Hematopoietic multipotent progenitor cell (in vitro differentiated cells): ENCODE results near the gene SCML1. TPM values are rescaled to one million over a fixed set of nuclear protein-coding genes. Genes with fewer than 3 reads are reported as not detected.
"Not testable (repeated sequence)": the region's sequence is repeated elsewhere in the genome, so short reads cannot be mapped to it uniquely, and the experiment has no call there.

Source experiments
- DNase-seq, 3 donors: peaks; one replicate each; pipeline ENCODE4 v3.0.0-alpha.2; 2011 to 2015; ENCODE audit warnings: low read depth in 2 of 3, low spot score in 2 of 3
- total RNA-seq: library from RNA; depleted of rRNA; stranded (reverse); fragments of >200 nt; gene quantifications from one replicate; pipeline ENCODE4 v1.2.3, GENCODE V29; 2012

The SCML1 gene
- total RNA-seq, 1 donor = 0.27 TPM

GRCh38 chrX:17738737-17739535 lies 1.6 kb downstream of the SCML1 start:
- DNase-seq = no peak

- DNase-seq = no peak
Observed at GRCh38 chrX:17740137-17741122, 3.1 kb downstream of the SCML1 start.

GRCh38 chrX:17741123-17741511 lies 3.8 kb downstream of the SCML1 start:
- DNase-seq = no peak

GRCh38 chrX:17743913-17744312 lies 6.6 kb downstream of the SCML1 start:
- DNase-seq = no peak

- peak in 2 of 3 donors; percentile 9 to 38 for DNase-seq
Observed at GRCh38 chrX:17744896-17745523, 7.7 kb downstream of the SCML1 start.

- no peak for DNase-seq
Observed at GRCh38 chrX:17747692-17748091, 10.4 kb downstream of the SCML1 start.

GRCh38 chrX:17748684-17749083 lies 11.4 kb downstream of the SCML1 start:
- DNase-seq = no peak

GRCh38 chrX:17750436-17750835 lies 13.1 kb downstream of the SCML1 start:
- no peak for DNase-seq

GRCh38 chrX:17758382-17758781 lies 21.1 kb downstream of the SCML1 start:
- DNase-seq = no peak

- no peak for DNase-seq
Observed at GRCh38 chrX:17759990-17760389, 22.7 kb downstream of the SCML1 start.

GRCh38 chrX:17767734-17768133 lies 30.4 kb downstream of the SCML1 start:
- DNase-seq = peak in 1 of 3 donors; percentile 14

- DNase-seq = no peak
Observed at GRCh38 chrX:17768997-17769396, 31.7 kb downstream of the SCML1 start.

- DNase-seq = no peak
Observed at GRCh38 chrX:17769701-17770269, 32.5 kb downstream of the SCML1 start.

GRCh38 chrX:17773221-17773876 lies 36.1 kb downstream of the SCML1 start:
- no peak for DNase-seq

- DNase-seq = no peak
Observed at GRCh38 chrX:17774053-17774452, 36.8 kb downstream of the SCML1 start.

- DNase-seq = no peak
Observed at GRCh38 chrX:17778997-17779396, 41.7 kb downstream of the SCML1 start.

GRCh38 chrX:17779434-17779833 lies 42.1 kb downstream of the SCML1 start:
- DNase-seq = no peak

GRCh38 chrX:17786554-17787347 lies 49.5 kb downstream of the SCML1 start:
- not testable (repeated sequence) for DNase-seq

GRCh38 chrX:17787557-17787956 lies 50.3 kb downstream of the SCML1 start:
- no peak for DNase-seq
